ENCODE measurements around the gene PTK7. TPM values are rescaled to one million over a fixed set of nuclear protein-coding genes. Genes with fewer than 3 reads are reported as not detected.

PTK7 gene
- total RNA-seq, 1 donor from 2014 or later: 81.0 TPM

DNA sequence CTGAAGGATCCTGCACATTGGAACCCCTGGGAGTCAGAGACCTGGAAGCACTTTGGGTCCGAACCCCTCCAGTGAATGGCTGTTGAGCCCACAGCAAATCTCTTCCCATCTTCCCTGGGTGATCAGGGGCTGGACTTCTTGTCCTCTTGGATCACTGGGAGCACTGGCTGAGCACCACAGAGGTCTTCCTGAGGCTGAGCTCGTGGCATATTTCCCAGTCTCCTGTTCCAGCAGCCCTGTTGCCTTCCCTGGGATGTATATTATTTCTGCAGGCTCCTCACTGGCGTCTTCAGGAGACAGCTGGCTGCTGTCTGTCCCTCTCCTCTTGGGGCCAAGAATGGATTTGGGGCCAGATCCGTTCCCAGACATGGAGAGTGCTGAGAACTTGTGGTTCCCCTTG, 43.4 kb downstream of the PTK7 start:
- Histone ChIP-seq H3K4me3 (no peak overlapping the region), H3K9me3 (no peaks in the 10 kb centered on the region), H3K27ac (no peak overlapping the region), H3K27me3 (ENCODE audit: low read depth) (no peaks in the 10 kb centered on the region), H3K4me1 (peaks cover 64% of the 10 kb centered on the region), H3K36me3 (no peaks in the 10 kb centered on the region)
- no peak for DNase-seq
- ATAC-seq: no peak
- intact Hi-C loops (cut with DNase I): no loop called here
- TF ChIP-seq, protein P1, sequence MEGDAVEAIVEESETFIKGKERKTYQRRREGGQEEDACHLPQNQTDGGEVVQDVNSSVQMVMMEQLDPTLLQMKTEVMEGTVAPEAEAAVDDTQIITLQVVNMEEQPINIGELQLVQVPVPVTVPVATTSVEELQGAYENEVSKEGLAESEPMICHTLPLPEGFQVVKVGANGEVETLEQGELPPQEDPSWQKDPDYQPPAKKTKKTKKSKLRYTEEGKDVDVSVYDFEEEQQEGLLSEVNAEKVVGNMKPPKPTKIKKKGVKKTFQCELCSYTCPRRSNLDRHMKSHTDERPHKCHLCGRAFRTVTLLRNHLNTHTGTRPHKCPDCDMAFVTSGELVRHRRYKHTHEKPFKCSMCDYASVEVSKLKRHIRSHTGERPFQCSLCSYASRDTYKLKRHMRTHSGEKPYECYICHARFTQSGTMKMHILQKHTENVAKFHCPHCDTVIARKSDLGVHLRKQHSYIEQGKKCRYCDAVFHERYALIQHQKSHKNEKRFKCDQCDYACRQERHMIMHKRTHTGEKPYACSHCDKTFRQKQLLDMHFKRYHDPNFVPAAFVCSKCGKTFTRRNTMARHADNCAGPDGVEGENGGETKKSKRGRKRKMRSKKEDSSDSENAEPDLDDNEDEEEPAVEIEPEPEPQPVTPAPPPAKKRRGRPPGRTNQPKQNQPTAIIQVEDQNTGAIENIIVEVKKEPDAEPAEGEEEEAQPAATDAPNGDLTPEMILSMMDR (IDR thresholded peaks at IDR 0.05): no peak

DNA sequence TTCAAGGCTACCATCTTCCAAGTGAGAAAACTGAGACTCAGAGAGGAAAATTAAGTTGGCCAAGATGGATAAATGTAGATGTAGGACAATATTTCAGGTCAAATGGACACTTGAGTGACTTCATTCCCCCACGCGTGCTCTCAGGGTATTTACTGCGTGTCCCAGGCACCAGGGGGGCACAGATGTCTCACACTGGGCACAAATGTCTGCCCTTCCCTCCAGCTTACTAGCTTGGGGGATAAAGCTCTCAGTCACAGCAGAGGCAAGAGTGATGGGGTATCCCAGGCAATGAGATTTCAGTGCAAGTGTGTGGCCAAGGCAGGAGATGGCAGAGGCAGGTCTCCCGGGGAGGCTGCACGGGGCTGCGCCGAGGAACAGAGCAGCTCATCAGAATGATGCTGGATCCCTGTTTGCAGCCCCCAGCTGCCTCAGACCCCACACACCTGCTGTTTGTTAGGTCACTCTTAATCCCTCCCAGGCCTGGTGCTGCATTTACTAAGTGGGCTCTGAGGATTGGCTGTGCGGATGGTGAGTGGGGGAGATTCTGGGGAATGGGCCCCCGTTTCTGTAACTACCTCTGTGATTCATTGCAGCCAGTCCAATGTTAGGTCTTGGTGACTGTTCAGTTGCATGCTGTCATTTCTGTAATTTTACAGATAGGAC, 44.1 kb downstream of the PTK7 start:
- Histone ChIP-seq H3K9me3 (no peaks in the 10 kb centered on the region), H3K4me1 (peaks cover 56% of the 10 kb centered on the region), H3K27ac (no peak overlapping the region), H3K4me3 (no peak overlapping the region), H3K27me3 (ENCODE audit: low read depth) (no peaks in the 10 kb centered on the region), H3K36me3 (no peaks in the 10 kb centered on the region)
- TF ChIP-seq, protein P1 (IDR thresholded peaks at IDR 0.05): no peak
- no peak for DNase-seq
- no peak for ATAC-seq
- intact Hi-C loops (cut with DNase I): no loop called here

DNA sequence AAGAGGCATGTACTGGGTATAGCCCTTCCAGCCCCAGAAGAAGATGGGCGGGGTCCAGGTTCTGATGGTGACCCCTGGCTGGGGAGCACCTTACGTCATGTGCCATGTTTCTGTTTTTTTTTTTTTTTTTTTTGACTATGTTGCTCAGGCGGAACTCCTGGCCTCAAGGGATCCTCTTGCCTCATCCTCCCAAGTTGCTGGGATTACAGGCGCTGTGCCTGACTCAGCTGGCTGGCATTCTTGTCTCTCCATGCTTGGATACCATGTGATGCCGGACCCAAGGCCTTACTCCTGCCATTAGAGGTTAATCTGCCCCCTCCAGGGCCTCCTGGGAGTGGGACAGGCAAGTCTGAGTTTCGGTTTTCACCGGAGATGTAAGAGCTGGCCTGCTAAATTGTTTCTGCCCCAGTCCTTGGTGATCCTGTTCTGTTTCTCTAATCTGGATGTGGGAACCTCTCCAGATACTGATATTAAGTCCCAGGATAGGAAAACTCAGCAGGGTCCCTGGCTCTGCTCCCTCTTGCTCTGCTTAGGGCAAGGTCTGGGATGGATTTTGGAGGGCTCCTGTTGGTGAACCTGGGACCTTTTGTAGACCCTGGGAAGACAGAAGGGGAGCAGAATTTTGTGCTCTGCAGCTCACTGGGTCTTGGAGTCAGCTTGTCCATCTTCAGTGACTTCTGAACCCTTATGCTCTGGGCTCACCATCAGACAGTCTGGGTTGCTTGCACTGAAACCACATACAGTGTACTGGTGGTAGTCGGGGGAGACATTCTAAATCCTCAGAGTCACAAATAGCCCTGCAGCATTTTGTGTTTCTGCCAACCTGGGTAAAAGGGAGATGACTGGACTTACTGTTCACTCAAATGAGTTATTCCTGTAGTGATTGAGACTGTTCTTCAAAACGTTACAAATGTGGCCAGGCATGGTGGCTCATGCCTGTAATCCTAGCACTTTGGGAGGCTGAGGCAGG, 45.1 kb downstream of the PTK7 start:
- DNase-seq (no peak), ATAC-seq (peak in 1 of 2 donors; percentile 25)
- no peaks in the 10 kb centered on the region for H3K36me3 ChIP-seq
- H3K9me3 ChIP-seq: no peaks in the 10 kb centered on the region
- H3K4me3 ChIP-seq: no peak overlapping the region
- intact Hi-C loops (cut with DNase I): no loop called here
- peaks cover 47% of the 10 kb centered on the region for H3K4me1 ChIP-seq
- no peaks in the 10 kb centered on the region for H3K27me3 ChIP-seq (ENCODE audit: low read depth)
- TF ChIP-seq, protein P1 (IDR thresholded peaks at IDR 0.05): no peak
- peak overlapping the region; percentile 46 for H3K27ac ChIP-seq

DNA sequence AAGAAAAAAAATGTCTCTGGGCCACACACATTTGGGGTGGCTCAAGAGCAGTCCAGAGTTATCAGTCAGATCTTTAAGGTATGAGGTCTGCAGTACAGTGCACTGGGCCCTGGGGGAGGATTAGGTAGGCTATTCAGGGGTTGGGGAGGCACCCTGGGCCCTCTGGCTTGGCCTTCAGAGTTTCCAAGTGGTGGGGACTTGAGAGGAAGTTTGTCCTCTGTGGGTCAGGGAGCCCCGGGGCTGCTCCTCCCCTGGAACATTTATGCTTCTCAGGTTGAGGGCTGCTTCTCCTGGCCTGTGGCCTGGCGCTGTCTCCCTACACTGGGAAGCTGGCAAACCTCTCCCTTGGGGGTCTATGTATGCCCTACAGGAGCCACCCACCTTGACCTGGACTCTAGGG, 46.0 kb downstream of the PTK7 start:
- ATAC-seq (no peak), DNase-seq (no peak)
- no peak overlapping the region for H3K4me3 ChIP-seq
- no peaks in the 10 kb centered on the region for H3K36me3 ChIP-seq
- no peaks in the 10 kb centered on the region for H3K9me3 ChIP-seq
- no peaks in the 10 kb centered on the region for H3K27me3 ChIP-seq (ENCODE audit: low read depth)
- H3K4me1 ChIP-seq: peaks cover 40% of the 10 kb centered on the region
- no peak overlapping the region for H3K27ac ChIP-seq
- intact Hi-C loops (cut with DNase I): no loop called here
- TF ChIP-seq, protein P1 (IDR thresholded peaks at IDR 0.05): no peak

DNA sequence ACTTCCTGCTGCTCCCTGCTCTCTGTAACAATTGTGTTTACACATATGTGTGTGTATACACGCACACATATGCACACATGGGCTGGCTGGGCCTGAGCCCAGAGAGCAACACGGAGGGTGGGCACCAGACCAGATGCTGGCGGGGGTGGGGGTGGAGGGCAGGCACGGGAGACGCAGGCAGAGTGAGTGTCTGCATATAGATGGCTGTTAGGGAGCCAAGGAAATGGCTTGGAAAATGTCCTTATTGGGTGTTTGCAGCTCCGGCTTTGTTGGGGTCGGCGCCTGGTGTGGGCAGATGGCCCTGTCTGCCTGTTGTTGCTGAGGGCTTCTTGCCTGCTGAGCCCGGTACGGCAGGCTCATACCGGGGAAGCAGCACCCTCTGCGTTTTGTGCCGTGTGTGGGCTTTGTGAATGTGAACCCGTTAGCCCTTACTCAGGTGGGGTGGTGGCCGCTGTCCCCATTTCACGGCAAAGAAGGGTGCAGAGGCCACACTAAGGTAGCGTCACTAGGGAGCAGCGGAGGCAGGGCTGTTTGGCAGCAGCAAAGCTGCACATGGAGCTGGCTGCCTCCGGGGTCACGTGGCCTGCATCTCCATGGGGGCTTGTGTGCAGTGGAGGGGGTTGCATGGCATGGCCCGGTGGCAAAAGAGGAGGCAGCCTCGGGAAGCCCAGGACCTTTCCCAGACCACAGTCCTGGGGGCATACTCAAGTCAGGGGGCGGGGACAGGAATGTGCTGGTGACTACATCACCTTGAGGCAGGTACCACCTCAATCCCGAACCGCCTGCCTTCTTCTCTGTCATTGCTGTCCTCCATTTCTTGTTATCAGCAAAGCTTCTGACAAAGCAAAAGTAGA, 47.6 kb downstream of the PTK7 start:
- no peak overlapping the region for H3K4me3 ChIP-seq
- no peaks in the 10 kb centered on the region for H3K36me3 ChIP-seq
- ATAC-seq: no peak
- H3K4me1 ChIP-seq: peaks cover 44% of the 10 kb centered on the region
- no peak for DNase-seq
- no peak overlapping the region for H3K27ac ChIP-seq
- no peaks in the 10 kb centered on the region for H3K9me3 ChIP-seq
- H3K27me3 ChIP-seq (ENCODE audit: low read depth): no peaks in the 10 kb centered on the region
- intact Hi-C loops (cut with DNase I): no loop called here
- TF ChIP-seq, protein P1 (IDR thresholded peaks at IDR 0.05): no peak

Measured in lower lobe of right lung (tissue), 2 donors.